OCI-LY7 (cell line): ENCODE results near the gene CRACR2B. TPM values are rescaled to one million over a fixed set of nuclear protein-coding genes. Genes with fewer than 3 reads are reported as not detected.

Experiments used
- BruUV-seq: library from RNA; stranded (reverse); fragments of 400-500 nt; replicated peaks from 2 replicates; lab custom pipeline; 2021; lab: Mats Ljungman, UMichigan
- CTCF ChIA-PET: fragments of 300-600 bp; sonication (Branson Sonifier 250); formaldehyde crosslinking; loops from one replicate; lab custom pipeline; 2022; ENCODE audit warnings: antibody characterized with exemption; ENCODE audit not compliant: unreplicated experiment; lab: Charles Lee
- POLR2A ChIA-PET: fragments of 300-600 bp; sonication (Branson Sonifier 250); formaldehyde crosslinking; loops from one replicate; lab custom pipeline; 2022; ENCODE audit warnings: antibody characterized with exemption; lab: Charles Lee
- DNase-seq: peaks from one replicate; pipeline ENCODE4 v3.0.0-alpha.2; 2015; ENCODE audit warnings: low spot score
- H2AFZ ChIP-seq: fragments of 200-600 bp; sonication (generic), shearing (Covaris generic); 2 replicates; pipeline ENCODE4 v1.6.1; 2014; ENCODE audit warnings: mild to moderate bottlenecking, antibody characterized with exemption, low read length, moderate library complexity
- H3K27ac ChIP-seq: fragments of 200-600 bp; sonication (generic); 2 replicates; pipeline ENCODE4 v1.5.1; 2014; ENCODE audit warnings: mixed run types, low read depth, mild to moderate bottlenecking, moderate library complexity, low read length, inconsistent platforms; ENCODE audit not compliant: poor library complexity, severe bottlenecking
- H3K36me3 ChIP-seq: fragments of 200-600 bp; sonication (generic); 2 replicates; pipeline ENCODE4 v1.6.1; 2014; ENCODE audit warnings: mild to moderate bottlenecking, antibody characterized with exemption, low read length, moderate library complexity, mixed read lengths; ENCODE audit not compliant: insufficient read depth
- H3K4me1 ChIP-seq: fragments of 200-600 bp; sonication (generic); 2 replicates; pipeline ENCODE4 v1.5.1; 2014; ENCODE audit warnings: mild to moderate bottlenecking, low read length; ENCODE audit not compliant: insufficient read depth, poor library complexity, severe bottlenecking
- H3K4me2 ChIP-seq: fragments of 200-600 bp; sonication (generic); 2 replicates; pipeline ENCODE4 v1.6.1; 2014; ENCODE audit warnings: mild to moderate bottlenecking, low read length
- H3K4me3 ChIP-seq: fragments of 200-600 bp; sonication (generic); 2 replicates; pipeline ENCODE4 v1.5.1; 2014; ENCODE audit warnings: mild to moderate bottlenecking, low read depth, low read length; ENCODE audit not compliant: poor library complexity, severe bottlenecking
- H3K79me2 ChIP-seq: fragments of 200-600 bp; sonication (generic); 2 replicates; pipeline ENCODE4 v1.6.1; 2016; ENCODE audit warnings: low read depth, mild to moderate bottlenecking, low read length, moderate library complexity, mixed read lengths; ENCODE audit not compliant: insufficient read depth
- H3K9me2 ChIP-seq: fragments of 200-600 bp; sonication (generic); 2 replicates; pipeline ENCODE4 v1.6.1; 2016; ENCODE audit warnings: mild to moderate bottlenecking, low read length, mixed read lengths; ENCODE audit not compliant: insufficient read depth
- H3K9me3 ChIP-seq: fragments of 200-600 bp; sonication (generic); 2 replicates; pipeline ENCODE4 v1.6.1; 2014; ENCODE audit warnings: mild to moderate bottlenecking, mixed run types, low read length, mixed read lengths
- H4K20me1 ChIP-seq: fragments of 200-600 bp; sonication (generic); 2 replicates; pipeline ENCODE4 v1.6.1; 2014; ENCODE audit warnings: mild to moderate bottlenecking, antibody characterized with exemption, low read length, moderate library complexity, mixed read lengths; ENCODE audit not compliant: insufficient read depth
- EZH2phosphoT487 ChIP-seq: fragments of 200-600 bp; sonication (generic); IDR thresholded peaks from 2 replicates; pipeline ENCODE4 v1.6.1; 2018; ENCODE audit warnings: low read depth, borderline replicate concordance, mild to moderate bottlenecking, mixed run types, antibody characterized with exemption, low read length, moderate library complexity, mixed read lengths
- intact Hi-C: fragments of 100-400 bp; cut with micrococcal nuclease; formaldehyde crosslinking; loops from one replicate; pipeline ENCODE4 v1.10.0; 2022; ENCODE audit not compliant: unreplicated experiment
- total RNA-seq, 2 experiments: library from RNA; depleted of rRNA in 1 of 2; stranded (reverse); fragments of >200 nt in 1 of 2; shearing (Covaris generic) in 1 of 2; gene quantifications; 2 replicates each; pipeline ENCODE4 v1.2.3, GENCODE V29; 2014 to 2022
- TF ChIP-seq, protein P1 (sequence below): fragments of 200-600 bp; sonication (generic); conservative IDR thresholded peaks from 2 replicates; pipeline ENCODE4 v1.5.1; 2014; ENCODE audit warnings: mild to moderate bottlenecking, antibody characterized with exemption, low read length, moderate library complexity, mixed read lengths

The CRACR2B gene
- total RNA-seq, 2 experiments from 2014 or later = 2.8 to 20.1 TPM

DNA sequence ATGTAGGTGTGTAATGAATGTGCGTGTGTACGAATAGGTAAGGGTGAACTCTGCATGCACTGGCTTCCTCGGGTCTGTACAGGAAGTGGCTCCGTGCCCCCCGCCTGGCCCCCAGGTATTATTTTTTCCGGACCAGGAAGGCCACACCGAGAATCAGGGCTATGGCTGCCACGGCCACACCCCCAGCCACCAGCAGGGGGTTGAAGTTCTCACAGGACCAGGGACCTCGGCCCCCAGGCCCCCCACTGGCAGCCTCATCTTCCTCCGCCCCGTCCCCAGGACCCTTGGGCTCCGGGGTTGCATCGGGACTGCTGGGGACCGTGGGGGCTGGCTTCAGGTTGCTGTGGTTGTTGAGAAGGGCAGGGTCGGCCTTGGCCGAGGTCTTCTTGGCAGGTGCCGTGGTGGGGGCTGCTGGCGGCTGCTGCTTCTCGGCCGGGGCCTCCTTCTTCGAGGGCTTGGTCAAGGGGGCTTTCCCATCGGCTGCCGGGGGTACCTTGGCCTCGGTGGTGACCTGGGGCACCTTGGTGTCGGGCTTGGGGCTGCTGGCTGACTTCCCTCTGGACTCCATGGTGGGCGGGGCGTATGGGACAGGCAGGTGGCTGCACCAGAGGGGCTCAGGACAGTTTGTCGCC lies 39.6 kb upstream of the CRACR2B start:
- POLR2A ChIA-PET = no interaction called here

DNA sequence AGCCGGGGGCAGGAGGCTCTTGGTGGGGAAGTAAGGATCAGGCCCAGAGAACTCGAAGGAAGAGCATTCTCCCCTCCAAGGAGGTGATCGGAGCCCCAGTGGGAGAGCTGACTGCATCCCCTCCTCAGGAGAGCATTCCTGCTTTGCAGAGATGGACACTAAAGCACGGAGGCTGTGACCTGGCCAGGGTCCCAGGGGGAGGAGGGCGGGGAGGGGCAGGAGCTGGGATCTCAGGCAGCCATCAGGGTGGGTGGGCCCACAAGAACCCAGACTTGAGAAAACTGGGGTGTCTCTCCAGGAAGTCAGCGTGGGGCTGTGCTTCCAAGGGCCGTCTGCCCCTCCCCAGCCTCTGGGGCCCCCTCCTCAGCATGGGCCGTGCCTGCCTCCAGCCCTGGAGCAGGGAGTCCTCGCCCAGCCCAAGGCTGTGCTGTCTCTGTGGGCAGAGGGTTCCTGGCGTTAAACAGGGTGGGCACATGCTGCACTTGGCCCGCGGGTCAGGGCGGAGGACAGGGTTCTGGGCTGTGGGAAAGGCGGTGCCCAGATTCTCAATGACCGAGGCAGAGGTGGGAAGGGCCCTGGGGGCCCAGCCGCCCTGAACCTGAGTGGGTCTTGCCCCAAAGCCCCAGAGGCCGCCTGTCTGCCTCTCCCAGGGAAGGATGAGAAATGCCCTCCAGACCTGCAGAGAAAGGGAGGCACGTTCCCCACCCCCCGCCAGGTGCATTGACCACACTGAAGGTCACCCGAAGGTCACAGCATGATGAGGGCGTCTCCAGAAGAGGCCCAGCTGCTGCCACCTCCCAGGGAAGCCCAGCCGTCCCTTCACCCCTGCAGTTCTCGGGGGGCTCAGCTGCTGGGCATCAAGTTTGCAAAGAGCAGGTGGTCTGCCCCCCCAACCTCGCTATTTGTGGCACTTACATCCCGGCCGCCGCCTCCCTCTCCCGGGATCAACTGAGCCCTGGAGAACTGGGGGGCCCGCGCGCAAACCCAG lies 38.5 kb upstream of the CRACR2B start:
- peak; percentile 62 for DNase-seq
- no TSS peak for BruUV-seq
- POLR2A ChIA-PET = interaction anchor here (0.7 to 1.6 kb wide), 2 partner anchors 16 to 83 kb away, joined by 3 read pairs; no protein-coding TSS in a partner anchor

More for the DNA sequence above, 39.6 kb upstream of the CRACR2B start:
- H4K20me1 ChIP-seq = no peaks in the 10 kb centered on the region
- DNase-seq = peak; percentile 45
- H3K36me3 ChIP-seq = peaks cover 21% of the 10 kb centered on the region; the same call in 1 of the 2 replicates
- H3K4me3 ChIP-seq = peak overlapping the region; percentile 81
- peaks cover 27% of the 10 kb centered on the region for H3K4me1 ChIP-seq
- CTCF ChIA-PET = no interaction called here
- no peaks in the 10 kb centered on the region for H3K9me2 ChIP-seq
- TF ChIP-seq, protein P1, sequence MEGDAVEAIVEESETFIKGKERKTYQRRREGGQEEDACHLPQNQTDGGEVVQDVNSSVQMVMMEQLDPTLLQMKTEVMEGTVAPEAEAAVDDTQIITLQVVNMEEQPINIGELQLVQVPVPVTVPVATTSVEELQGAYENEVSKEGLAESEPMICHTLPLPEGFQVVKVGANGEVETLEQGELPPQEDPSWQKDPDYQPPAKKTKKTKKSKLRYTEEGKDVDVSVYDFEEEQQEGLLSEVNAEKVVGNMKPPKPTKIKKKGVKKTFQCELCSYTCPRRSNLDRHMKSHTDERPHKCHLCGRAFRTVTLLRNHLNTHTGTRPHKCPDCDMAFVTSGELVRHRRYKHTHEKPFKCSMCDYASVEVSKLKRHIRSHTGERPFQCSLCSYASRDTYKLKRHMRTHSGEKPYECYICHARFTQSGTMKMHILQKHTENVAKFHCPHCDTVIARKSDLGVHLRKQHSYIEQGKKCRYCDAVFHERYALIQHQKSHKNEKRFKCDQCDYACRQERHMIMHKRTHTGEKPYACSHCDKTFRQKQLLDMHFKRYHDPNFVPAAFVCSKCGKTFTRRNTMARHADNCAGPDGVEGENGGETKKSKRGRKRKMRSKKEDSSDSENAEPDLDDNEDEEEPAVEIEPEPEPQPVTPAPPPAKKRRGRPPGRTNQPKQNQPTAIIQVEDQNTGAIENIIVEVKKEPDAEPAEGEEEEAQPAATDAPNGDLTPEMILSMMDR = peak; percentile 55
- TF ChIP-seq EZH2phosphoT487 = no peak
- H2AFZ ChIP-seq = no peak overlapping the region
- intact Hi-C loops = no loop called here
- H3K9me3 ChIP-seq = no peaks in the 10 kb centered on the region
- no TSS peak for BruUV-seq
- H3K79me2 ChIP-seq = peaks cover 13% of the 10 kb centered on the region
- H3K27ac ChIP-seq = peak overlapping the region; percentile 56
- H3K4me2 ChIP-seq = peak overlapping the region; percentile 69

More for the DNA sequence above, 38.5 kb upstream of the CRACR2B start:
- Histone ChIP-seq H3K79me2 (peaks cover 13% of the 10 kb centered on the region), H3K4me1 (peaks cover 27% of the 10 kb centered on the region), H3K9me3 (no peaks in the 10 kb centered on the region), H2AFZ (no peak overlapping the region), H3K36me3 (peaks cover 24% of the 10 kb centered on the region; the same call in 1 of the 2 replicates), H3K27ac (peak overlapping the region; percentile 56), H3K4me2 (peak overlapping the region; percentile 69), H4K20me1 (no peaks in the 10 kb centered on the region), H3K9me2 (no peaks in the 10 kb centered on the region), H3K4me3 (peak overlapping the region; percentile 81)
- CTCF ChIA-PET = no interaction called here
- intact Hi-C loops = no loop called here
- no peak for TF ChIP-seq EZH2phosphoT487
- TF ChIP-seq, protein P1 = no peak
